Measurements from ENCODE around the gene GNAQ. TPM values are rescaled to one million over a fixed set of nuclear protein-coding genes. Genes with fewer than 3 reads are reported as not detected.

The GNAQ gene
- total RNA-seq, 1 experiment from 2014 or later, result 48.6 TPM

DNA sequence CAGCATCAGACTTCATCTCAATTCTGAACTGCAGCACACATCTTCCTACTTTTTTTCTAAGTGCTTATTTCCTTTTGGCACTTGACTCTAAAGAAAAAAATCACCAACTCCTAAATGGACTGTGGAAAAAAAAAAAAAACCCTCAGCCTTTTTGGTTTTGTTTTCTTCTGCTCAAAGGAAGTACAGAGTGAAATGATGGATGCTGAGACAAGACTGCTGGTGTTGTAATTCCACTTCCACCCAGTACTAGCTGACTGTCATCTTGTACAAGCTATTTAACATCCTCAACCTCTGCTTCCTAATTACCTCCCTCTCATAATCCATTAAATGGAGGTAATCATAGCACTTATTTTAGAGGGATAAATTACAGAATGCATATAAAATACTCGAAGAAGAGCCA lies 212.0 kb downstream of the GNAQ start:
- H2BK120ac ChIP-seq (ENCODE audit: low read depth, low read length, poor library complexity, severe bottlenecking), result no peak overlapping the region
- no peaks in the 10 kb centered on the region for H3K79me1 ChIP-seq (ENCODE audit: insufficient read depth, low read depth, low read length, poor library complexity, severe bottlenecking)
- TF ChIP-seq, protein P1, sequence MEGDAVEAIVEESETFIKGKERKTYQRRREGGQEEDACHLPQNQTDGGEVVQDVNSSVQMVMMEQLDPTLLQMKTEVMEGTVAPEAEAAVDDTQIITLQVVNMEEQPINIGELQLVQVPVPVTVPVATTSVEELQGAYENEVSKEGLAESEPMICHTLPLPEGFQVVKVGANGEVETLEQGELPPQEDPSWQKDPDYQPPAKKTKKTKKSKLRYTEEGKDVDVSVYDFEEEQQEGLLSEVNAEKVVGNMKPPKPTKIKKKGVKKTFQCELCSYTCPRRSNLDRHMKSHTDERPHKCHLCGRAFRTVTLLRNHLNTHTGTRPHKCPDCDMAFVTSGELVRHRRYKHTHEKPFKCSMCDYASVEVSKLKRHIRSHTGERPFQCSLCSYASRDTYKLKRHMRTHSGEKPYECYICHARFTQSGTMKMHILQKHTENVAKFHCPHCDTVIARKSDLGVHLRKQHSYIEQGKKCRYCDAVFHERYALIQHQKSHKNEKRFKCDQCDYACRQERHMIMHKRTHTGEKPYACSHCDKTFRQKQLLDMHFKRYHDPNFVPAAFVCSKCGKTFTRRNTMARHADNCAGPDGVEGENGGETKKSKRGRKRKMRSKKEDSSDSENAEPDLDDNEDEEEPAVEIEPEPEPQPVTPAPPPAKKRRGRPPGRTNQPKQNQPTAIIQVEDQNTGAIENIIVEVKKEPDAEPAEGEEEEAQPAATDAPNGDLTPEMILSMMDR (conservative IDR thresholded peaks at IDR 0.05), result no peak
- no peak overlapping the region for H4K91ac ChIP-seq (ENCODE audit: insufficient read length, low read depth, low read length)
- no peak overlapping the region for H3K27ac Mint-ChIP-seq
- no peak overlapping the region for H4K5ac ChIP-seq (ENCODE audit: insufficient read length, low read depth, low read length)
- no peak overlapping the region for H3K4ac ChIP-seq (ENCODE audit: low read depth, low read length)
- H3K4me2 ChIP-seq (ENCODE audit: insufficient read depth, insufficient read length, low read length), result no peak overlapping the region
- H3K27me3 ChIP-seq (ENCODE audit: insufficient read depth, low read length), result no peaks in the 10 kb centered on the region
- no peak overlapping the region for H3T11ph ChIP-seq (ENCODE audit: low read length)
- no peak overlapping the region for H3K14ac ChIP-seq (ENCODE audit: insufficient read depth, low read length)
- H3K9me3 Mint-ChIP-seq, result no peaks in the 10 kb centered on the region
- no peaks in the 10 kb centered on the region for H3K4me1 ChIP-seq (ENCODE audit: insufficient read depth, low read length)
- no peak overlapping the region for H3K23ac ChIP-seq (ENCODE audit: insufficient read length, low read depth, low read length)
- H2AFZ ChIP-seq (ENCODE audit: low read length), result no peak overlapping the region
- H3K36me3 Mint-ChIP-seq (ENCODE audit: insufficient read depth in 1 of 3, low read depth in 3 of 3), result no peaks in the 10 kb centered on the region
- H3K27ac ChIP-seq (ENCODE audit: insufficient read length, low read depth, low read length), result no peak overlapping the region
- H3K23me2 ChIP-seq (ENCODE audit: insufficient read length, low read depth, low read length, poor library complexity, severe bottlenecking), result no peaks in the 10 kb centered on the region
- no peak overlapping the region for H2BK20ac ChIP-seq (ENCODE audit: low read depth, low read length, poor library complexity, severe bottlenecking)
- H4K20me1 ChIP-seq (ENCODE audit: control insufficient read depth, insufficient read depth, insufficient read length), result no peaks in the 10 kb centered on the region
- WGBS (ENCODE audit: extremely low coverage, insufficient read length, low lambda C conversion rate), result no CpG with 5 or more reads among the region's 1 CpG
- no peak overlapping the region for H2AK5ac ChIP-seq (ENCODE audit: insufficient read length, low read length)
- H3K4me3 Mint-ChIP-seq, result no peak overlapping the region
- H3K56ac ChIP-seq (ENCODE audit: insufficient read length, low read depth, low read length), result no peak overlapping the region
- no peak overlapping the region for H2BK15ac ChIP-seq (ENCODE audit: low read depth, low read length)
- H3K4me1 Mint-ChIP-seq, result peaks cover 0 to 3% of the 10 kb centered on the region in 2 experiments; a peak in 3 of 4 replicates
- no peak for DNase-seq
- H3K27me3 Mint-ChIP-seq (ENCODE audit: low read depth), result no peaks in the 10 kb centered on the region
- no peaks in the 10 kb centered on the region for H3K9me3 ChIP-seq (ENCODE audit: control insufficient read depth, low read depth, low read length)
- no peak overlapping the region for H2BK12ac ChIP-seq (ENCODE audit: insufficient read length, low read depth, low read length)
- H3K9ac ChIP-seq (ENCODE audit: extremely low read depth, insufficient read length, low read length), result no peak overlapping the region
- no peak overlapping the region for H3K18ac ChIP-seq (ENCODE audit: insufficient read length, low read depth, low read length)
- no peak overlapping the region for H2BK5ac ChIP-seq (ENCODE audit: insufficient read length, low read length)
- H3K79me2 ChIP-seq (ENCODE audit: insufficient read depth, low read length), result no peaks in the 10 kb centered on the region
- H4K8ac ChIP-seq (replicated peaks; ENCODE audit: insufficient read length, low read depth, low read length), result no peak overlapping the region
